DND-41 (cell line): Measurements from ENCODE around the gene DUSP10.

Source experiments
- CTCF ChIP-seq: IDR thresholded peaks from 2 replicates; pipeline ENCODE4 v1.5.1; 2012; ENCODE audit warnings: borderline replicate concordance, low read length, moderate library complexity, mild to moderate bottlenecking; ENCODE audit not compliant: poor library complexity, severe bottlenecking; ENCODE audit errors: extremely low read depth
- EZH2 ChIP-seq: IDR thresholded peaks from 3 replicates; pipeline ENCODE4 v1.6.1; 2012; ENCODE audit warnings: borderline replicate concordance, low read depth, mild to moderate bottlenecking, moderate library complexity, low read length, inconsistent platforms; ENCODE audit not compliant: severe bottlenecking

DNA sequence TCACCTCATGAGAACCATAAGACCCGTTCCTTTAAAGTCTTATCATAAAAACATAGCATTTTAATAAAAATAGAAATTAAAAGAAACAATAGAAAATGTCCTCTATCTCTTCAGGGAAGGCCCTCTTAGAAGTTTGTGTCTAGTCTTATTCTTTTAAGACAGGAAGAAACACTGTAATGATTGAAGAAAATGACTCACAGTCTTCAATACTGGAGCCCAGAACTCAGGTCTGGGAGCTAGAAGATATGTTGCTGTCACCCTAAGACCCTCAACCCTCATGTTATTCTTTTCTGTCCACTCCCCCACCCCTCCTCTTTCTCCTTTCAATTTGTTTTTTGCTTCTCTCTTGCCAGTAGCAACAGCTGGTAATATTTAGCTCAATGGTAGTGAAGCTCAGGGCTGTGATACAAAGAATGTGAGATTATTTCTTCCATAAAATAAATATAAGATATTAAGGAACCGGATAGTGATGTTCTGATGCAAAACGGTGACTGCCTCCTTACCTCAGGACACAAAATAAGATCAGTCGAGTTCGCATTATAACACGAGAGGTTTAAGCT lies 12.0 kb downstream of the DUSP10 start:
- no peak for TF ChIP-seq CTCF
- TF ChIP-seq EZH2 = no peak
